Measurements from ENCODE around the gene PTGES.
"Not testable (repeated sequence)": the region's sequence is repeated elsewhere in the genome, so short reads cannot be mapped to it uniquely, and the experiment has no call there.

PTGES gene

DNA sequence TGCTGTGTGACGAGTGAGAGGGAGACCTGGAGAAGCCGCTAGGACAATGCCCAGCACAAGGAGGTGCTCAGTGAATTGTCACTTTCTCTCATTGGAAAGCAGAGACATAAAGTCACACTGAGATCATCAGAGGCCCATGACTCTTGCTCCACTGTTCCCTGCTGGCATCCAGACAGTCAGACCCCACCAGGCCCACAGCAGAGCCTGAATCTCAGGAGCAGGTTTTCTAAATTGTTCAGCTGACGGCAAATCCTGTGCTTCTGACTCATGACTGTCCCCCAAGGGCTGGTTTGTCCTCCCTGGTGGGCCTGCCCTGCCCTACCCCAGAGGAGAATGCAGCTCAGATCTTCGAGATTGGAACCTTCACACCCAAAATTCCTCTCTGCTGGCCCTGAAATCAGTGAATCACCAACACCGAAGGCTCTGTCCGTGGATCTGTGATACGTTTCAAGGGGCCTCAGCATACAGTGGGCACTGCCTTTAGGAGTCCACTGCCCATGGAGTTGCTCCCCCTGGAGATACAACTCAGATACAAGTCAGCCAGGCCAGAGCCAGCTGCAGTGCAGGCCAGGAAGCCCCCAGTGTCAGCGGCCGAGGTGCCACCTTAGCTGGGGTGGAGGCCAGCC, 2.7 kb downstream of the PTGES start:
- Histone ChIP-seq H3K9ac (ENCODE audit: low read length) (peak overlapping the region; percentile 92), H4K8ac (ENCODE audit: low read length) (peak overlapping the region; percentile 52), H3K4me3 (ENCODE audit: insufficient read depth in 1 of 2, low read depth in 1 of 2, low read length in 2 of 2) (peak overlapping the region in 1 of 2 experiments; percentile 91), H3K18ac (ENCODE audit: low read depth in 1 of 2, low read length in 2 of 2) (no peak overlapping the region), H3K4me1 (ENCODE audit: control insufficient read depth, insufficient read depth, low read depth, low read length) (peaks cover 23% of the 10 kb centered on the region), H3K4me2 (ENCODE audit: low read length, poor library complexity, severe bottlenecking) (no peak overlapping the region), H2AK5ac (ENCODE audit: low read length, severe bottlenecking) (no peak overlapping the region), H2AFZ (ENCODE audit: low read depth, low read length) (no peak overlapping the region), H2BK120ac (ENCODE audit: low read depth, low read length) (no peak overlapping the region), H2BK15ac (ENCODE audit: low read depth, poor library complexity, severe bottlenecking) (no peak overlapping the region), H4K91ac (ENCODE audit: low read length) (peak overlapping the region; percentile 59), H2BK12ac (ENCODE audit: low read length in 2 of 2) (no peak overlapping the region), H3K27ac (ENCODE audit: low read length, poor library complexity, severe bottlenecking) (no peak overlapping the region), H2BK5ac (ENCODE audit: low read depth, low read length, poor library complexity, severe bottlenecking) (no peak overlapping the region), H3K9me3 (ENCODE audit: control insufficient read depth, low read length) (no peaks in the 10 kb centered on the region), H3K14ac (ENCODE audit: low read length in 2 of 2) (no peak overlapping the region), H3K23ac (ENCODE audit: low read length in 2 of 2) (peak overlapping the region; percentile 14 to 20), H3K36me3 (ENCODE audit: control insufficient read depth in 1 of 2, insufficient read depth in 2 of 2, low read depth in 1 of 2, low read length in 2 of 2) (peaks cover 0 to 42% of the 10 kb centered on the region in 2 experiments), H3K4ac (ENCODE audit: low read depth in 1 of 2, low read length in 2 of 2) (peak overlapping the region in 1 of 2 experiments; percentile 39), H3K27me3 (ENCODE audit: control insufficient read depth in 1 of 2, insufficient read depth in 1 of 2, low read length in 2 of 2) (peaks cover 0 to 22% of the 10 kb centered on the region in 2 experiments), H3K79me1 (replicated peaks; ENCODE audit: low read length, poor library complexity, severe bottlenecking) (no peaks in the 10 kb centered on the region)
- whole genome bisulfite sequencing, result 76% methylated on average over 9 of the region's 9 CpGs
- DNase-seq, result peak; percentile 54

DNA sequence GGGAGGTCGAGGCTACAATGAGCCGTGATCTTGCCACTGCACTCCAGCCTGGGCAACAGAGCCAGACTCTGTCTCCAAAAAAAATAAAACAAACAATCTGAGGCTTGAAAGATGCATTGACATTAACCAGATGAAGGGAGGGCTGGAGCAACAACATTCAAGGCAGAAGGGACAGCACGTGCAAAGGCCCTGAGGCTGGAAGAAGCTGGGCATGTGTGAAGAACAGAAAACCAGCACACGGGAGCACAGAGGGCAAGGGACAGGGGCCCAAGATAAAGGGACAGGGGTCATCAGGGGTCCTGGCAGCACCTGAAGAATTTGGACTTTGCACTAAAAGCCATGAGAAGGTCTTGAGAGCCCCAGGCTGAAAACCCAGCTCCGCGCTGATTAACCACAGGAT, 3.3 kb downstream of the PTGES start:
- Histone ChIP-seq H4K8ac (ENCODE audit: low read length) (no peak overlapping the region), H3K4me2 (ENCODE audit: low read length, poor library complexity, severe bottlenecking) (no peak overlapping the region), H2BK15ac (ENCODE audit: low read depth, poor library complexity, severe bottlenecking) (no peak overlapping the region), H3K36me3 (ENCODE audit: control insufficient read depth in 1 of 2, insufficient read depth in 2 of 2, low read depth in 1 of 2, low read length in 2 of 2) (peaks cover 0 to 46% of the 10 kb centered on the region in 2 experiments), H4K91ac (ENCODE audit: low read length) (no peak overlapping the region), H3K4me3 (ENCODE audit: insufficient read depth in 1 of 2, low read depth in 1 of 2, low read length in 2 of 2) (peak overlapping the region in 1 of 2 experiments; percentile 91), H3K79me1 (replicated peaks; ENCODE audit: low read length, poor library complexity, severe bottlenecking) (no peaks in the 10 kb centered on the region), H2BK5ac (ENCODE audit: low read depth, low read length, poor library complexity, severe bottlenecking) (no peak overlapping the region), H3K14ac (ENCODE audit: low read length in 2 of 2) (no peak overlapping the region), H3K9me3 (ENCODE audit: control insufficient read depth, low read length) (no peaks in the 10 kb centered on the region), H2AFZ (ENCODE audit: low read depth, low read length) (no peak overlapping the region), H3K18ac (ENCODE audit: low read depth in 1 of 2, low read length in 2 of 2) (no peak overlapping the region), H3K4ac (ENCODE audit: low read depth in 1 of 2, low read length in 2 of 2) (no peak overlapping the region), H3K4me1 (ENCODE audit: control insufficient read depth, insufficient read depth, low read depth, low read length) (peaks cover 25% of the 10 kb centered on the region), H2BK120ac (ENCODE audit: low read depth, low read length) (no peak overlapping the region), H2BK12ac (ENCODE audit: low read length in 2 of 2) (no peak overlapping the region), H3K27ac (ENCODE audit: low read length, poor library complexity, severe bottlenecking) (no peak overlapping the region), H2AK5ac (ENCODE audit: low read length, severe bottlenecking) (no peak overlapping the region), H3K27me3 (ENCODE audit: control insufficient read depth in 1 of 2, insufficient read depth in 1 of 2, low read length in 2 of 2) (peaks cover 0 to 20% of the 10 kb centered on the region in 2 experiments), H3K23ac (ENCODE audit: low read length in 2 of 2) (no peak overlapping the region), H3K9ac (ENCODE audit: low read length) (peak overlapping the region; percentile 92)
- DNase-seq, result no peak
- WGBS, result 97% methylated on average over 6 of the region's 6 CpGs

DNA sequence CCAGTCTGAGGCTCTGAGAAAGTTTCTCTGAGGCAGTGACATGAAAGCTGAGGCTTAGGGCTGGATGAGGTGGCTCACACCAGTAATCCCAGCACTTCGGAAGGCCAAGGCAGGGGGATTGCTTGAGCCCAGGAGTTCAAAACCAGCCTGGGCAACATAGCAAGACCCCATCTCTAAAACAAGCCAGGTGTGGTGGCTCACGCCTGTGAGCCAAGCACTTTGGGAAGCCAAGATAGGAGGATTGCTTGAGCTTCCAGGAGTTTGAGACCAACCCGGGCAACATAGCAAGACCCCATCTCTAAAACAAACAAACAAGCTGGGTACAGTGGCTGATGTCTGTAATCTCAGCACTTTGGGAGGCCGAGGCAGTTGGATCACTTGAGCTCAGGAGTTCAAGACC, 3.8 kb downstream of the PTGES start:
- not testable (repeated sequence) for H2BK120ac ChIP-seq (ENCODE audit: low read depth, low read length); H2BK12ac ChIP-seq (ENCODE audit: low read length in 2 of 2); H2AFZ ChIP-seq (ENCODE audit: low read depth, low read length); H4K91ac ChIP-seq (ENCODE audit: low read length); H2BK5ac ChIP-seq (ENCODE audit: low read depth, low read length, poor library complexity, severe bottlenecking); H4K8ac ChIP-seq (ENCODE audit: low read length); H2BK15ac ChIP-seq (ENCODE audit: low read depth, poor library complexity, severe bottlenecking); H3K79me1 ChIP-seq (replicated peaks; ENCODE audit: low read length, poor library complexity, severe bottlenecking); H2AK5ac ChIP-seq (ENCODE audit: low read length, severe bottlenecking); DNase-seq; H3K18ac ChIP-seq (ENCODE audit: low read depth in 1 of 2, low read length in 2 of 2); H3K4me2 ChIP-seq (ENCODE audit: low read length, poor library complexity, severe bottlenecking); H3K4ac ChIP-seq (ENCODE audit: low read depth in 1 of 2, low read length in 2 of 2); H3K27ac ChIP-seq (ENCODE audit: low read length, poor library complexity, severe bottlenecking); H3K14ac ChIP-seq (ENCODE audit: low read length in 2 of 2); H3K9me3 ChIP-seq (ENCODE audit: control insufficient read depth, low read length); H3K23ac ChIP-seq (ENCODE audit: low read length in 2 of 2)
- H3K4me1 ChIP-seq (ENCODE audit: control insufficient read depth, insufficient read depth, low read depth, low read length), result peaks cover 25% of the 10 kb centered on the region
- 96% methylated on average over 3 of the region's 4 CpGs for WGBS
- peaks cover 0 to 18% of the 10 kb centered on the region in 2 experiments for H3K27me3 ChIP-seq (ENCODE audit: control insufficient read depth in 1 of 2, insufficient read depth in 1 of 2, low read length in 2 of 2)
- peak overlapping the region; percentile 42 for H3K9ac ChIP-seq (ENCODE audit: low read length)
- peak overlapping the region in 1 of 2 experiments; percentile 91 for H3K4me3 ChIP-seq (ENCODE audit: insufficient read depth in 1 of 2, low read depth in 1 of 2, low read length in 2 of 2)
- H3K36me3 ChIP-seq (ENCODE audit: control insufficient read depth in 1 of 2, insufficient read depth in 2 of 2, low read depth in 1 of 2, low read length in 2 of 2), result peaks cover 0 to 51% of the 10 kb centered on the region in 2 experiments

DNA sequence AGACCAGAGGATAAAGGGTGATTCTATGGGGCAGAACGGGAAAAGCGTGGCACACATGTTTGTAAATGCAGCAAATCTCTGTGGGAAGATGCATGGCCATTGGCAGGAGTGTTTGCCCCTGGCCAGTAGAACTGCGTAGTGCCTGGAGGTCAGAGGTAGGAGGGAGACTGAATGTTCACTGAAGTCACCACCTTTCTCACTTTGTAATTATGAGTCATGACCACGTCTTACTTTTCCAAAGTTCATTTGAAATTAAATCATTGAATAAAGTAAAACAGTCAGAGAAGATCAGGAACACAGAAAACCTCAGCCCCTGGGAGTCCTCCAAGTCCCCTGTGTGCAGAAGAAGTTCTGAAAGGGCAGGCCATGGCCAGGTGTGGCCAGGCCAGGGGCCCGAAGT, 4.6 kb downstream of the PTGES start:
- Histone ChIP-seq H2BK120ac (ENCODE audit: low read depth, low read length) (no peak overlapping the region), H3K4ac (ENCODE audit: low read depth in 1 of 2, low read length in 2 of 2) (no peak overlapping the region), H2BK12ac (ENCODE audit: low read length in 2 of 2) (peak overlapping the region in 1 of 2 experiments; percentile 18), H3K27ac (ENCODE audit: low read length, poor library complexity, severe bottlenecking) (no peak overlapping the region), H3K27me3 (ENCODE audit: control insufficient read depth in 1 of 2, insufficient read depth in 1 of 2, low read length in 2 of 2) (peaks cover 0 to 16% of the 10 kb centered on the region in 2 experiments), H3K79me1 (replicated peaks; ENCODE audit: low read length, poor library complexity, severe bottlenecking) (no peaks in the 10 kb centered on the region), H3K9me3 (ENCODE audit: control insufficient read depth, low read length) (no peaks in the 10 kb centered on the region), H3K4me3 (ENCODE audit: insufficient read depth in 1 of 2, low read depth in 1 of 2, low read length in 2 of 2) (no peak overlapping the region), H3K14ac (ENCODE audit: low read length in 2 of 2) (no peak overlapping the region), H4K91ac (ENCODE audit: low read length) (no peak overlapping the region), H3K9ac (ENCODE audit: low read length) (peak overlapping the region; percentile 42), H4K8ac (ENCODE audit: low read length) (no peak overlapping the region), H3K4me1 (ENCODE audit: control insufficient read depth, insufficient read depth, low read depth, low read length) (peaks cover 24% of the 10 kb centered on the region), H3K23ac (ENCODE audit: low read length in 2 of 2) (no peak overlapping the region), H2AFZ (ENCODE audit: low read depth, low read length) (no peak overlapping the region), H3K18ac (ENCODE audit: low read depth in 1 of 2, low read length in 2 of 2) (no peak overlapping the region), H2BK15ac (ENCODE audit: low read depth, poor library complexity, severe bottlenecking) (no peak overlapping the region), H3K36me3 (ENCODE audit: control insufficient read depth in 1 of 2, insufficient read depth in 2 of 2, low read depth in 1 of 2, low read length in 2 of 2) (peaks cover 0 to 59% of the 10 kb centered on the region in 2 experiments), H2AK5ac (ENCODE audit: low read length, severe bottlenecking) (no peak overlapping the region), H3K4me2 (ENCODE audit: low read length, poor library complexity, severe bottlenecking) (no peak overlapping the region), H2BK5ac (ENCODE audit: low read depth, low read length, poor library complexity, severe bottlenecking) (no peak overlapping the region)
- no peak for DNase-seq
- WGBS, result 80% methylated on average over 4 of the region's 5 CpGs

All from mesenchymal stem cell (in vitro differentiated cells and primary cell).